ENCODE results near the gene POLR3A.

- TF ChIP-seq EZH2 (IDR thresholded peaks at IDR 0.05; ENCODE audit: low read length) (no peak), CTCF (optimal IDR thresholded peaks at IDR 0.05 in 1 of 3, IDR thresholded peaks at IDR 0.05 in 1 of 3, conservative IDR thresholded peaks at IDR 0.05 in 1 of 3; ENCODE audit: extremely low read depth in 1 of 3, insufficient read depth in 2 of 3, low read length in 3 of 3) (no peak)
Observed at GRCh38 chr10:78038105-78038504, 8.8 kb upstream of the POLR3A start.

Measured in keratinocyte (primary cell).